GM10266 (cell line): Measurements from ENCODE around the gene ZMYND8.

Experiments
- DNase-seq: peaks from one replicate; pipeline ENCODE4 v3.0.0; 2012; ENCODE audit errors: extremely low spot score
- TF ChIP-seq, protein P1 (sequence below): IDR thresholded peaks from 2 replicates; pipeline ENCODE4 v1.5.1; 2012; ENCODE audit warnings: mild to moderate bottlenecking, low read depth; ENCODE audit not compliant: control insufficient read depth, insufficient read depth; ENCODE audit errors: missing control alignments

The ZMYND8 gene

DNA sequence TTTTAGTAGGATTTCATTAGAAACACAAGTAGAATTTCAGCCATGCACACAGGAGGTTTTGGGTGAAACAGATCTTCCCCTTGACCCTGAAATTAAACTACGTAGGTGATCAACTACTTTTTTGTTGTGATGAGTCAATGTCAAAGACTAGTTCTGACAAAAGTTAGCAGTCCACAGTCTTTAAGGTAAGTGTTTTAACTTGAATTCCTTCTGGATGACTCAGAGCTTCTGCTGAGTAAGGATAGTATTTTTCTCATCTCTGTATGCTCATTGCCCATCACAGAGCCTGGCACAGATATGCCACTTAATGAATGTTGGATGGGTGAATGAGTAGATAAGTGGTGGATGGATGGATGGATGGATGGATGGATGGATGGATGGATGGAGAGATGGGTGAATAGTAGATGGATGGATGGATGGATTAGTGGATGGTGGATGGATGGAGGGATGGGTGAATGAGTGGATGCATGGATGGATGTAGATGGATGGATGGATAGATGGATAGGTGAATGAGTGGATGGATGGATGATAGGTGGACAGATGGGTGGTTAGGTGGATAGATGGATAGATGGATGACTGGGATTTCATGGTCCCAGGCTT is 165.3 kb downstream of the ZMYND8 start:
- TF ChIP-seq, protein P1, sequence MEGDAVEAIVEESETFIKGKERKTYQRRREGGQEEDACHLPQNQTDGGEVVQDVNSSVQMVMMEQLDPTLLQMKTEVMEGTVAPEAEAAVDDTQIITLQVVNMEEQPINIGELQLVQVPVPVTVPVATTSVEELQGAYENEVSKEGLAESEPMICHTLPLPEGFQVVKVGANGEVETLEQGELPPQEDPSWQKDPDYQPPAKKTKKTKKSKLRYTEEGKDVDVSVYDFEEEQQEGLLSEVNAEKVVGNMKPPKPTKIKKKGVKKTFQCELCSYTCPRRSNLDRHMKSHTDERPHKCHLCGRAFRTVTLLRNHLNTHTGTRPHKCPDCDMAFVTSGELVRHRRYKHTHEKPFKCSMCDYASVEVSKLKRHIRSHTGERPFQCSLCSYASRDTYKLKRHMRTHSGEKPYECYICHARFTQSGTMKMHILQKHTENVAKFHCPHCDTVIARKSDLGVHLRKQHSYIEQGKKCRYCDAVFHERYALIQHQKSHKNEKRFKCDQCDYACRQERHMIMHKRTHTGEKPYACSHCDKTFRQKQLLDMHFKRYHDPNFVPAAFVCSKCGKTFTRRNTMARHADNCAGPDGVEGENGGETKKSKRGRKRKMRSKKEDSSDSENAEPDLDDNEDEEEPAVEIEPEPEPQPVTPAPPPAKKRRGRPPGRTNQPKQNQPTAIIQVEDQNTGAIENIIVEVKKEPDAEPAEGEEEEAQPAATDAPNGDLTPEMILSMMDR, result no peak
- no peak for DNase-seq

DNA sequence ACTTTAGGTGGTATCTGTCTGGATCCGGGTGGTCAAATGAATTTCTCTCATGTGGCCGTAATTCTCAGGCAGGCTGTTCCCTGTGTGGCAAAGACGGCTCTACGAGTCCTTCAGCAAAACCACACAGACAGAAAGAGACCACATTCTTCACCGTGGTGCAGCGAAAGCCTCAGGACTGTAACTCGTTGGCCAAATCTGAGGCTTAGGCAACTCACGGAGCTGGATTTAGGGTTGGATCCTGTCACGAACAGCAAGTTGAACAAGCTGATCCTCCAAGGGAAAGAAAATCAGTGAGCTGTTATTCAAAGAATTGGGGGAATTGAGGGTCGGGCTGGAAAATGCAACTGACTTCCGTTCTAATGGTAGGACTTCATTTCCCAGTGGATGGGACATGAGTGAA is 167.4 kb downstream of the ZMYND8 start:
- no peak for DNase-seq
- TF ChIP-seq, protein P1, result no peak

DNA sequence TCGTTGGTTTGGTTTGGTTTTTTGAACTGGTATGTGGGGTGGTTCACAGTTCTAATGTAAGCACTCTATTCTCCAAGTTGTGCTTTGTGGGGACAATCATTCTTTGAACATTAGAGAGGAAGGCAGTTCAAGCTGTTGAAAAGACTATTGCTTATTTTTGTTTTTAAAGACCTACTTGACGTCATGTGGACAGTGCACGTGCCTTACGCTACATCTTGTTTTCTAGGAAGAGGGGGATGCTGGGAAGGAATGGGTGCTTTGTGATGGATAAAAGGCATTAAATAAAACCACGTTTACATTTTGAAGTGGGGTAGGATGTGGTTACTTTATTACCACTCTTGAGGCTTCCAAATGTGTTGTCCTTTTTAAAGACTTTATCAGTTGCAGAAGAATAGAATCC is 168.0 kb downstream of the ZMYND8 start:
- DNase-seq, result no peak
- TF ChIP-seq, protein P1, result no peak

DNA sequence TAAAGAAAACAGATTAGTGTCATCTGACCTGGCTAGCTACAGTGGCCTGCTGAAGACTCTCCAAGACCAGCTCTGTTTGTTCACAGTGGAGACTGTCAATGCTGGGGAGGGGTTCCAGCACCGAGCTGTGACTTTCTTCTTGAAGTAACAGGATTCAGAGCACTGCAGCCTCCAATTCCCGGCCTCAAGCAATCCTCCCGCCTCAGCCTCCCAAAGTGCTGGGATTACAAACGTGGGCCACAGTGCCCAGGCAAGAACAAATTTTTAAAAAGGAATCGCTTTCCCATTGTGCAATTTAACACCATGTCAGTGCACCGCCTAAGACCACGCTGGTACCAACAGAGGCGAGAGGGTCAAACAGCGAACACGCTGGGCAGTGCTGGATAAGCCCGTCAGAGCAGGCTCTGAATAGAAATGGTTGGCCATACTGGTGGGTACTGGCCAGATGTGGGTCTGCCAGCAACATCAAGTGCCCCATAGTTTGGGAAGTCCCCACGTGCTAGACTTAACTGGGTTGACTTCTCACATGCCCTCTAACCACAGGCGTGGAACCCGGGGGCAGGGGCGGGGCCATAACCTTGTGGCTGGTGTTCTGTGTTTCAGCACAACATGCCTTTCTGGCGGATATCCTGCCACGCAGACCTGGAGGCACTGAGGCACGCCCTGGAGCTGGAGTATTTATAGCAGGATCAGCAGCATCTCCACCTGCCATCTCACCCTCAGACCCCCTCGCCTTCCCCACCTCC is 168.9 kb downstream of the ZMYND8 start:
- TF ChIP-seq, protein P1, result no peak
- no peak for DNase-seq

DNA sequence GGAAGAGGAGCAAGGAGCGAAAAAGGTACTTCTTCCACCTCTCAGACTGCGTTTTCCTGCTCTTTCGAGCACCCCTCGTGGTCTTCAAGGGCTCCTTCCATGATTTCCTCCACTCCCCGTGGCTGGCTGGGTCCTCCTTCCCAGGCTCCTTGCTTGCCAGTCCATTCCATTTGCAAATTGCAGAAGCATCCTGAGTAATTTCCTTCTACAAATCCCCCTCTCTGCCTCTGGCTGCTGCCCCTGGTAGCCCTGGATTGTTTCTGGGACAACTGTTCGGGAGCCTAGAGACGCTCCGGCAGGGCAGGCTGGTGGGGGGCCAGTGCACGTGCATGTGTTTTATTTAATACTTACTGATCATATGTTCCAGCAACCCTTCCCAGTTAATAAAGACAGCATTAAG is 173.1 kb downstream of the ZMYND8 start:
- no peak for DNase-seq
- TF ChIP-seq, protein P1, result no peak

DNA sequence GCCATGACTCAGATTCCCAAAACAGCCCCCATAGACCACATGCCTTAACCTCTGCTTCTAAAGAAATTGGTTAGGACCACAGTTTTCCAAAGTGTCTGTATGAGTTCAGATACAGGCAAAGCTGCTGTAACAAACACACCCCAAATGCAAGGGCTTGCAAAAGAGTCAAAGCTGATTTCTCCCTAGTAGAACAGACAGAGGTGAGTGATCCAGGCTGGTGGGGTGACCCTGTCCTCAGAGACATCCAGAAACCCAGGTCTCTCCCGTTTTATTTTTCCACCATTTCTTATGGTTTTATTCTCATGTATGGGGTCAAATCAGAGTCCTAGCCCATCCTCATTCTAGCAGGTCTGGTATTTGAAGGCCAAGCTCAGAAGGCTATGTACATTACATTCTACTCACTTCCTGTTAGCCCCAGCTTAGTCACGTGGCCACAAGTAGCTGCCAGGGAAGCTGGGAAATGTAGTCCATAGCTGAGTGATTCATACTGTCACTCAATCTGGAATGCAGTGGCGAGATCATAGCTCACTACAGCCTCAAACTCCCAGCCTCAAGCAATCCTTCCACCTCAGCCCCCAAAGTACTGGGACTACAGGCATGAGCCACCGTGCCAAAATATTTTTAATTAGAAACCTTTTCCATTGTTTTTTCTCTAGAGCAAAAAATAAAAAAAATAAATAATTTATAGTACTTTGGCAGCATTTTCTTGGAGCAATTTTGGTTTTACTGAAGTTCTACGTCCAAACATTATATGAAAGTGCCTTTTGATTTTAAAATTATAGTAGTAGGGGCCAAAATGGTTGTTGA is 175.2 kb downstream of the ZMYND8 start:
- peak; percentile 42 for DNase-seq
- TF ChIP-seq, protein P1, result no peak

DNA sequence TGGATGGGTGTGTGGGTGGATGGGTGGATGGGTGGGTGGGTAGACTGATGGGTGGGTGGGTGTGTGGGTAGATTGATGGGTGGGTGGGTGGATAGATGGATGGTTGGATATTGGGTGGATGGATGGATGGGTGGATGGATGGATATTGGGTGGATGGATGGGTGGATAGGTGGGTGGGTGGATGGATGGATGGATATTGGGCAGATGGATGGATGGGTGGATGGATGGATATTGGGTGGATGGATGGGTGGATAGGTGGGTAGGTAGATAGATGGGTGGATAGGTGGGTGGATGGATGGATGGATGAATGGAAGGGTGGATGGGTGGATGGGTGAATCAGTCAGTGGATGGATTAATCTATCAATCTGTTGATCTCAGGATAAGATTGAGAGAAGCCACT is 177.2 kb downstream of the ZMYND8 start:
- TF ChIP-seq, protein P1, result no peak
- DNase-seq, result no peak
